ENCODE measurements around the gene MAPK1.
A peak's percentile ranks its signal among the peaks of the same experiment; 100 is the strongest.

MAPK1 gene

DNA sequence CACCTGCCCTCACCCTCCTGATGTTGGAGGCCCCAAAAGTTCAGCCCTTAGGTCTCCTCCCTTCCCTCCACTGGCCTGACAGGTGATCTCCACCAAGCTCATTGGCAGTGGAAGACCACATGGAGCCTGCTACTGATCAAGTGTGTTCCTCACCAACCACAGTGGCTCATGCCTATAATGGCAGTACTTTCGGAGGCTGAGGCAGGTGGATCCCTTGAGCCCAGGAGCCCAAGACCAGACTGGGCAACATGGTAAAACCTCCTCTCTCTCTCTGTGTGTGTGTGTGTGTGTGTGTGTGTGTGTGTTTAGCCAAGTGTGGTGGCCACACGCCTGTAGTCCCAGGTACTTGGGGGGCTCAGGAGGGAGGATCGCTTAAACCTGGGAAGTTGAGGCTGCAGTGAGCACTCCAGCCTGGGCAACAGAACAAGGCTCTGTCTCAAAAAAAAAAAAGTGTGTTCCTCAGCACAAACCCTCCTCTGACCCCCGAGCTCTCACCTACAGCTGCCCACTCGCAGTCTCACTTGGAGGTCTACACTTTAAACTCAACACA lies 127.5 kb downstream of the MAPK1 start:
- H3K36me3 Mint-ChIP-seq (ENCODE audit: low read depth): no peaks in the 10 kb centered on the region
- no peak overlapping the region for H3K27ac Mint-ChIP-seq
- peaks cover 22% of the 10 kb centered on the region for H3K27me3 Mint-ChIP-seq (ENCODE audit: low read depth)
- H3K4me1 Mint-ChIP-seq: peaks cover 3% of the 10 kb centered on the region
- no peaks in the 10 kb centered on the region for H3K9me3 Mint-ChIP-seq
- H3K4me3 Mint-ChIP-seq: no peak overlapping the region
- TF ChIP-seq, protein P1, sequence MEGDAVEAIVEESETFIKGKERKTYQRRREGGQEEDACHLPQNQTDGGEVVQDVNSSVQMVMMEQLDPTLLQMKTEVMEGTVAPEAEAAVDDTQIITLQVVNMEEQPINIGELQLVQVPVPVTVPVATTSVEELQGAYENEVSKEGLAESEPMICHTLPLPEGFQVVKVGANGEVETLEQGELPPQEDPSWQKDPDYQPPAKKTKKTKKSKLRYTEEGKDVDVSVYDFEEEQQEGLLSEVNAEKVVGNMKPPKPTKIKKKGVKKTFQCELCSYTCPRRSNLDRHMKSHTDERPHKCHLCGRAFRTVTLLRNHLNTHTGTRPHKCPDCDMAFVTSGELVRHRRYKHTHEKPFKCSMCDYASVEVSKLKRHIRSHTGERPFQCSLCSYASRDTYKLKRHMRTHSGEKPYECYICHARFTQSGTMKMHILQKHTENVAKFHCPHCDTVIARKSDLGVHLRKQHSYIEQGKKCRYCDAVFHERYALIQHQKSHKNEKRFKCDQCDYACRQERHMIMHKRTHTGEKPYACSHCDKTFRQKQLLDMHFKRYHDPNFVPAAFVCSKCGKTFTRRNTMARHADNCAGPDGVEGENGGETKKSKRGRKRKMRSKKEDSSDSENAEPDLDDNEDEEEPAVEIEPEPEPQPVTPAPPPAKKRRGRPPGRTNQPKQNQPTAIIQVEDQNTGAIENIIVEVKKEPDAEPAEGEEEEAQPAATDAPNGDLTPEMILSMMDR (IDR thresholded peaks at IDR 0.05; ENCODE audit: unreplicated experiment in 3 of 3): no peak

DNA sequence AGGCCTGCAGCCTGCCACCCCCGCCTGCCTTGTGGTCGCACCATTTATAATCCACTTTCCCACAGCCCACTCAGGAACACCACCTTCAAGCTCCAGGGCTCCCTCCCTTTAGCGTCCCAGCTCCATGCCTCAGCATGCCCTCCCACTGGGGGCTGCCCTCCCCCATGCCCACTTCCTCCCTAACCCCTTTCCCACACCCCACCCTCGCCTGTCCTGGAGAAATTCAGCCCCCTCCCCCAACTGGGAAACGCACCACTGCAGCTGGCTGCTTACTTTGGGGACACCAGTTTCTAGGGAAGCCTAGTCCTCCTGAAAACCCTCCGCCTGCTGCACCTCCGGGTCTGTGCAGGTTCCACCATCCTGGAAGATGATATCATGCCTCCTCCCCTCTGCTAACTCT lies 128.5 kb downstream of the MAPK1 start:
- TF ChIP-seq, protein P1 (IDR thresholded peaks at IDR 0.05; ENCODE audit: unreplicated experiment in 3 of 3): no peak
- peaks cover 16% of the 10 kb centered on the region for H3K27me3 Mint-ChIP-seq (ENCODE audit: low read depth)
- H3K36me3 Mint-ChIP-seq (ENCODE audit: low read depth): no peaks in the 10 kb centered on the region
- no peaks in the 10 kb centered on the region for H3K9me3 Mint-ChIP-seq
- H3K4me3 Mint-ChIP-seq: no peak overlapping the region
- peaks cover 13% of the 10 kb centered on the region for H3K4me1 Mint-ChIP-seq
- H3K27ac Mint-ChIP-seq: no peak overlapping the region

DNA sequence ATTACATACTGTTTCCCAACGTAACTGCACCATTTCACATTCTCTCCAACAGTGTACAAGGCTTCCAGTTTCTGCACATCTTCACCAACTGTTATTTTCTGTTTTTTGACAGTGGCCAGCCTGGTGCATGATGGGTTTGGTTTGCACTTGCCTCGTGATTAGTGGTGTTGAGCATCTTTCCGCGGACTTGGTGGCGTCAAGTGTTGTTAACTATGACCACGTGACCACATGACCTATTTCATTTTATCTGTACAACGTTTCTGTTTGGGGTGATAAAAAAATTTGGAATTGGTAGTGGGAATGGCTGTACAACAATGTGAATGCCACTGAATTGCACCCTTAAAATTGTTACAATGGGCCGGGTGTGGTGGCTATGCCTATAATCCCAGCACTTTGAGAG lies 129.4 kb downstream of the MAPK1 start:
- Mint-ChIP-seq H3K27ac (no peak overlapping the region), H3K9me3 (no peaks in the 10 kb centered on the region), H3K4me3 (peak overlapping the region in 1 of 3 experiments; percentile 13), H3K36me3 (ENCODE audit: low read depth) (no peaks in the 10 kb centered on the region), H3K27me3 (ENCODE audit: low read depth) (peaks cover 16% of the 10 kb centered on the region), H3K4me1 (peaks cover 14% of the 10 kb centered on the region)
- TF ChIP-seq, protein P1 (IDR thresholded peaks at IDR 0.05; ENCODE audit: unreplicated experiment in 3 of 3): no peak

DNA sequence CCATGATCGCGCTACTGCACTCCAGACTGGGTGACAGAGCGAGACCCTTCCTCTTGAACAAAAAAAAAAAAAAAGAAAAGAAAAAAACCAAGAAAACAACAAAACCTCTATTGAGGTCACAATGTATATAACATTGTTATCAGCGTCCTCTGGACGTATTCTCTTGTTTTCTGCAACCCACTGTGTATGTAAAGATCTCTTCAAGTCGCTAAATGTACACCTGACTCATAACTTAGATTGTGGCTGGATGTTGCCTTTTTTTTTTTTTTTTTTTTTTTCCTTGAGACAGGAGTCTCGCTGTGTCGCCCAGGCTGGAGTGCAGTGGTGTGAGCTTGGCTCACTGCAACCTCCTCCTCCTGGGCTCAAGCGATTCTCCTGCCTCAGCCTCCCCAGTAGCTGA lies 130.5 kb downstream of the MAPK1 start:
- H3K9me3 Mint-ChIP-seq: no peaks in the 10 kb centered on the region
- TF ChIP-seq, protein P1 (IDR thresholded peaks at IDR 0.05; ENCODE audit: unreplicated experiment in 3 of 3): no peak
- H3K27ac Mint-ChIP-seq: no peak overlapping the region
- H3K4me1 Mint-ChIP-seq: peaks cover 14% of the 10 kb centered on the region
- peak overlapping the region in 2 of 3 experiments; percentile 23 to 28 for H3K4me3 Mint-ChIP-seq
- H3K36me3 Mint-ChIP-seq (ENCODE audit: low read depth): peaks cover 4% of the 10 kb centered on the region
- peaks cover 12% of the 10 kb centered on the region for H3K27me3 Mint-ChIP-seq (ENCODE audit: low read depth)

DNA sequence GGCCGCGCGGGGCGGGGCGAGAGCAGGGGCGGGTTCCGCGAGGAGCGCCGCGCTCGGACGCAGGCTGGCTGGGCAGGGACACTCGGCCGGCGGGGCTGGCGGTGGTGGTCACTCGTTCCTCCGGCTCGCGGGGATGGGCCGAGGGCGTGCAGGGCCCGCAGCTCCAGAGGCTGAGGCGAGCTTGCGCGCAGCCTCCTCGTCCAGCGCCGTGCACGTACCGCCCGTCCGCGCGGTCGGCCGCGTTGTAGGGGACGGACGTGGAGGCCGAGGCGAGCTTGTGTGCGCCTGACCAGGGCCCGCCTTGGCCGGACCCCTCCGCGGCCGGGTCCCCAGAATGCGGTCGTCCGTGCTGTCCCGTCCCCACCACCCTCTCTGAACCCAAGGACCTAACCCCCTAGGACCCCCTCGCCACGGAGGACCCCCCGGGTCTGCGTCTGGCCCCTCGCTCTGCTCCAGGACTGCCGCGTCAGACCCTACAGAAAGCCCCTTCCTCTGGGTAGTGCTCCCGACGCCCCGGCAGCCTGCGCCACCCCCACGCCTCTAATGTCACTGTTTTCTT lies 131.3 kb downstream of the MAPK1 start:
- Mint-ChIP-seq H3K9me3 (no peaks in the 10 kb centered on the region), H3K36me3 (ENCODE audit: low read depth) (peaks cover 6% of the 10 kb centered on the region), H3K4me1 (peaks cover 14% of the 10 kb centered on the region), H3K27me3 (ENCODE audit: low read depth) (peaks cover 6% of the 10 kb centered on the region), H3K27ac (no peak overlapping the region), H3K4me3 (peak overlapping the region; percentile 55 to 65 (median 63))
- TF ChIP-seq, protein P1 (IDR thresholded peaks at IDR 0.05; ENCODE audit: unreplicated experiment in 3 of 3): no peak

Measured in nephron (organoid).